GM19328 (cell line): ENCODE data around the gene CLPTM1L.
"Not testable (repeated sequence)": the region's sequence is repeated elsewhere in the genome, so short reads cannot be mapped to it uniquely, and the experiment has no call there.

Source experiments
- ATAC-seq: cut with Tn5 transposase; IDR thresholded peaks from one replicate; pipeline ENCODE4 v1.9.1; 2021; ENCODE audit warnings: mild to moderate bottlenecking, moderate library complexity; ENCODE audit not compliant: unreplicated experiment

The CLPTM1L gene

GRCh38 chr5:1380910-1381309 lies 36.0 kb upstream of the CLPTM1L start:
- no peak for ATAC-seq

DNA sequence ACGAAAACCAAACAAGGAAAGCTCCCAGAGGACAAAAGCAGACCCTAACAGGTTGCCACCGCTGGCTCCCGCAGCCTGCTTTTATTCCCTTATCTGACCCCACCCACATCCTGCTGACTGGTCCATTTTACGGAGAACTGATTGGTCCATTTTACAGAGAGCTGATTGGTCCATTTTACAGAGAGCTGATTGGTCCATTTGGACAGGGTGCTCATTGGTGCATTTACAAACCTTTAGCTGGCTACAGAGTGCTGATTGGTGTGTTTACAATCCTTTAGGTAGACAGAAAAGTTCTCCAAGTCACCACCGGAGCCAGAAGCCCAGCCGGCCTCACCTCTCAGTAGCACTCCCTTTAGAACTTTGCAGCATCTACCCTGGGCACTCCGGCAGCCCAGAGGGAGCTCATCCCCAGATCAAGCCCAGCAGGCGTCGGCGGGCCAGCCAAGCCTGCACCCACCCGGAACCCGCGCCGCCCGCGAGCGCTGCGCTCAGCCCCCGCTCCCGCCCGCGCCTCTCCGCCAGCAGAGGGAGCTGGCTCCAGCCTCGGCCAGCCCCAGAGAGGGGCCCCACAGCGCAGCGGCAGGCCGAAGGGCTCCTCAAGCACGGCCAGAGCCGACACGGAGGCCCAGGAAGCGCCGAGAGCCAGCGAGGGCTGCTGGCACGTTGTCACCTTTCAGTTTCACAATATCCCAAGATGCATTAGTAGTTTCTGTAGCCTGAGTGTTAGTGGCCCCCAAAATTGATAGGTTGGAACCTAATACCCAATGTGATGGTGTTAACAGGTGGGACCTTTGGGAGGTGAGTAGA lies 35.3 kb upstream of the CLPTM1L start:
- ATAC-seq = no peak

- no peak for ATAC-seq
Measured at GRCh38 chr5:1378866-1379659, 34.2 kb upstream of the CLPTM1L start.

GRCh38 chr5:1378096-1378495 lies 33.2 kb upstream of the CLPTM1L start:
- ATAC-seq = no peak

- no peak for ATAC-seq
Measured at GRCh38 chr5:1376981-1377380, 32.1 kb upstream of the CLPTM1L start.

- ATAC-seq = no peak
Measured at GRCh38 chr5:1375871-1376810, 31.2 kb upstream of the CLPTM1L start.

- no peak for ATAC-seq
Measured at GRCh38 chr5:1374679-1375055, 29.8 kb upstream of the CLPTM1L start.

- ATAC-seq = no peak
Measured at GRCh38 chr5:1374030-1374678, 29.3 kb upstream of the CLPTM1L start.

DNA sequence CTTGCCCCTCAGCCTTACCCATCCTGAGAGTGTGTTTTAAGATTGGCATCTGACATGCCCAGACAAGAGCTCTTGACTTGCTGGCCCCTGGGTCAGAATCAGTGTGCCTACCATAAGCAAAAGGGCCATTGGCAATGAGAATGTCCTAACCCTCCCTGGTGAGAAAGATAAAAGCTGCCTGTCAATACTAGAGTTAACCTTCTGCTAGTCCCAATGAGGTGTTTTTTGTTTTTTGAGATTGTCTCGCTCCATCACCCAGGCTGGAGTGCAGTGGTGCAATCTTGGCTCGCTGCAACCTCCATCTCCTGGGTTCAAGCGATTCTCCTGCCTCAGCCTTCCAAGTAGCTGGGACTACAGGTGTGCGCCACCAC lies 27.1 kb upstream of the CLPTM1L start:
- ATAC-seq = not testable (repeated sequence)

DNA sequence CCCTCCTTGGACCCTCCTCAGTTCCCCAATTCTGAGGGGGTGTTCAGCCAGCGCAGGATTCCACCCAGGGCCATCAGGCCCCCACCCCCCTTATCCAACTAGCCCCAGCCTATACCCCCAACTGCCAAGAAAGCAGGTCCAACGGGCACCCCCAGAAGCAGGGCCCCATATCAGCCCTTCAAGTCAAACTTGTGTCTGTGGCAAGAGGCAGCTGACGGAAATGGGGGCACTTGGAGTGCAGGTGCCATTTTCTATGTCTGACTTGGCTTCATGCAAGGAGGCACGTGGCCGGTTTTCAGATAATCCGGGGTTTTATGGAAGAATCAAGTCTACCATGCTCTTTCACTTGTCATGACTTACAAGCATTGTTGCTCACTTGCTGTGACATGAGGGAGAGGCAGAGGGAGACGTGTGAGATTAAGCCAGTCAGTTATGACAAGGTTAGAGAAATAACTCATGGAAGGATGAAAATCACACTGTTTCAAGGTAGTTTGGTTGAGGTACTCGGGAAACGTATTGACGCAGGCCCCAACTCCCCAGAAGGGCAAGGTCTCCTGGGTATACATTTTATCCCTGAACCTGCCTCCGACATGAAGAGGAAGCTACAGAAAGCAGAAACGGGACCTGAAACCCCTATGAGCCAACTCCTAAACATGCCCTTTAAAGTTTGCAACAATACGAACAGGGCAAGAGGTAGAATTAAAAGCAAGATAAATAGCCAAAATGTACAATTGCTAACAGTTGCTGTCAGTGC lies 26.5 kb upstream of the CLPTM1L start:
- ATAC-seq = no peak

DNA sequence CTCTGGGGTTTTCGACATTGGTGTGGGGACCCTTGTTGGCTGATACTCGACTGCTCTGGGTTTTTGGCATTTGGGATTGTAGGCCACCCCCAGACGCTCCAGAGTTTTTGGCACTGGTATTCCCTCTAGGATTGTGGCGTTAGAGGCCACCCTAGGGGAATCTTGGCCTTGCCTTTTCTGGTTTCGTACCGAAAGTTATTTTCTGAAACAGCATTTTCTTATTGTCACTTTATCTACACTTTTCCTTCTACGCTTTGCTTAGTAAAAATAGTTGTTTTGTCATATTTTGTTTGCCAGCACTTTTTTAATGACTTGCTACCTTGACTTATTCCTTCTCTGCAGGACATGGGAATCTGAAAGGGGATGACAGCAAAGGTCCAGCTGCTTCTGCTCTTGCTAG lies 25.1 kb upstream of the CLPTM1L start:
- no peak for ATAC-seq

DNA sequence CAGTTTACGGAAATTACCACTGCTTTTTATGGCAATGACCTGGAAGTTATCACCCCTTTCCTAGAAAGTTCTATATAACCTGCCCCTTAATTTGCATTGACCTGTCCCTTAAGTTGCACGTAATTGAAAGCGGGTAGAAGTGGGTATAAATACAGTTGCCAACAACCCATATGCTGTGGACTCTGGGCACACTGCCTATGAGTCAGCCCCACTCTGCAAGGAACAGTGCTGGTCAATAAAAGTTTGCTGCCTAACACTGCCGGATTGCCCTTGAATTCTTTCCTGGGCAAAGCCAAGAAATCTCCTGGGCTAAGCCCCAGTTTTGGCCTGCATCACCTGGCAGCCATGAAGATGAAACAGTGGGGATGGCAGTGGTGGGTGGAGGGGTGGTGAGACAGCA lies 23.9 kb upstream of the CLPTM1L start:
- no peak for ATAC-seq

GRCh38 chr5:1368236-1368635 lies 23.3 kb upstream of the CLPTM1L start:
- no peak for ATAC-seq

DNA sequence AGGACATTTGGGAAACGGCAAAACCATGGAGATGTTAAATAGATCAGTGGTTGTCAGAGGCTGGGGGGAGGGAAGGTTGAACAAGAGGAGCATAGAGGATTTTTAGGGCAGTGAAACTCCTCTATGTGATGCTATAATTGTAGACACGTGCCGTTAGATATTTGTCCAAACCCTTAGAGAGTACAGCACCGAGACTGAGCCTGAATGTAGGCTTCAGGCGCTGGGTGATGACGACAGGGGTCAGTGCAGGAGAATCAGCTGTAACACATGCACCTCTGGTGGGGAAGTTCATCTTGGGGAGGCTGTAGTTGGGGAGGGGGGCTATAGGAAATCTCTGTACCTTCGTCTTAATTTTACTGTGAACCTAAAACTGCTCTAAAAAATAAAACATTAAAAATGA lies 22.2 kb upstream of the CLPTM1L start:
- ATAC-seq = no peak

DNA sequence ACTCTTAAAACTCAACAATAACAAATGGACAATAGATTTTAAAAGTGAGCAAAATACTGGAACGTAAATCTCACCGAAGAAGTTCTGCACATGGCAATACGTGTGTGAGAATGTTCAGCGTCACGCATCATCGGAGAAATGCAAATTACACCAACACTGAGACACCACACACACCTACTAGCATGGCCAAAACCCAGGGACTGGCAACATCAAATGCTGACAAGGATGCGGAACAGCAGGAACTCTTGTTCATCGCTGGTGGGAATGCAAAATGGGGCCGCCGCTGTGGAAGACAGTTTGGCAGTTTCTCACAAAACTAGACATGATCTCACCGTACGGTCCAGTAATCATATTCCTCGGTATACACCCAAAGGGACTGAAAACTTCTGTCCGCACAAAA lies 21.6 kb upstream of the CLPTM1L start:
- no peak for ATAC-seq

- ATAC-seq = no peak
Measured at GRCh38 chr5:1364211-1364610, 19.3 kb upstream of the CLPTM1L start.

- no peak for ATAC-seq
Measured at GRCh38 chr5:1363581-1363980, 18.7 kb upstream of the CLPTM1L start.

- ATAC-seq = no peak
Measured at GRCh38 chr5:1363160-1363559, 18.3 kb upstream of the CLPTM1L start.

DNA sequence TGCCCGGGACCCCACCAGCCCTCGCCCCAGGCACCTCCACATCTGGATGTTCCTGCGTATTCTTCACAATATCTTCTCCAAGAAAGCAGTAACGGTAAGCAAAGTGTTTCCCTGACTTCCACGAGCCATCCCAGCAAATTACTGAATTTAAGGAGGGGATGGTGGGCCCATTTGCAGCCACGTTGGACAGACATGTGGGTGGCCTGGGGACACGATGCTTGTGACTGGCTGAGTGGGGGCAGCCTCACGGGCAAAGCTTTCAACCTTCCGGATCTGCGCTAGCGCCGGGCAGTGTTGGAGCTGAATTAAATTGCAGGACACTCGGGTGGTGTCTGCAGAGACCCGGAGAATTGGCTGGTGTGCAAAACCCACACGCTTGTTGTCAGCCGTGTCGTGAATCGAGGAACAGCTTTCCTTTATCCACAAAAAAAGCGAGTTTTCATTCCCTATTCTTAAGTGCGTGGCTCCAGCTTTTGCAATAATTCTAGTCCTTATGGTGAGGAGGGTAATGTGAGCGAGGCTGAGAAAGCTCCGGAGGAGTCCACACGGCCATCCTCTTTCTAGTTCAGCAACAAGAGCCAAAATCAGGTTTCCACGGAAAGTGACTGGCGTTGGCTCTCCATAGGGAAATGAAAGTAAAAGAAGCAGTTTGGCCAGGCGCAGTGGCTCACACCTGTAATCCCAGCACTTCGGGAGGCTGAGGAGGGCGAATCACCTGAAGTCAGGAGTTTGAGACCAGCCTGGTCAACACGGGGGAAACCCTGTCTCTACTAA lies 17.5 kb upstream of the CLPTM1L start:
- no peak for ATAC-seq
